ENCODE measurements around the gene UQCR11.

UQCR11 gene

GRCh38 chr19:1591421-1592023 is 13.7 kb downstream of the UQCR11 start:
- DNase-seq (ENCODE audit: low read depth in 2 of 2): no peak

DNA sequence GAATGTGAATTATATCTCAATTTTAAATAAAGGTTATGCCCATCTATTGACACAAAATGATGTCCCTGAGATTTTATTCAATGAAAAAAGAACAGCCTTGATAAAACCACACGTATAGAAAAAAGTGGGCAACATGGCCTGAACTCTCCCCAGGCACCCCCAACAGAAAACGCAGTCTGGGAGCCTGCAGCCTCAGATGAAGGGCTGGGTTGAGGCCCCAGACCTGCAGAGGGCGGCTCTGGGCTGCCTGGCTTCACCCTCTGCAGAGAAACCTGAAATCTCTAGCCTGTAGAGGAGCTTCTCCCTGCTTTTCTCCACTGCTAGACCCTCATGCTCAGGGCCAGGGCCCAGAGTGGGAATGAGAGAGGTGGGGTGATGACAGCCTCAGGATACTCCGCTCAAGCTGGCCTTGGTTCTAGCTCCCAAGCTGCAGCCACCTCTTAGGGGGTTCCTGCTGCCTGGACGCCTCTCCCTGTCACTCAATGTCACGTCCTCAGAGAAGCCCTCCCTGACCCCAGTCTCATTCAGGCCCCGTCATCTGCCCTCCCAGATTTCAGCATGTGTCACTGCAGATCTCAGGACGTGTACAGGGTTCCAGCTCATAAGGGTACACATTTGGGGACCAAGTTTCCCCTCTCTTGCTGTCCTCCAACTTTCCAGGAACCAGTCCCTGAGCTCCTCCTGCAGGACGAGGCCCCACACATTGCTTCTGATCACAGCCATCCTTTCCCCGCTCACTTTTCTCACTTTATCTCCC is 14.4 kb downstream of the UQCR11 start:
- DNase-seq (ENCODE audit: low read depth in 2 of 2): no peak

DNA sequence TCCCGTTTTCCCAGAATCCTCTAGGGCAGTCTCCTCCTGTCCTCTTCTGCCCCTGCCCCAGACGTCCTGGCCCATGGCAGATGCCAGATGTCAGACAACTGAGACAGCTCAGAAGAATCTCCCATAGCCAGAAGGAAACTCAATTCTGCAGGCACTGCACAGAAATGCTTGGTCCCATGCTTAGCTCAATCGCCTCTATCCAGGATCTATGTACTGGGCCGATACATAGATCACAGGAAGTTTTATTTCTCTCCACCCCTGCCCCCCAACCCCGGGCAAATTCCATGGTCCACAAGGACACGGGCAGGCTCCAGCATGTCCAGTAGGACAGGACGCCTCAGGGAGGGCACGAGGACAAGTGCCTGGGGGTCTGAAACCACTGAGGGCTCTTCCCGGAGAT is 17.4 kb downstream of the UQCR11 start:
- DNase-seq (ENCODE audit: low read depth in 2 of 2): no peak

DNA sequence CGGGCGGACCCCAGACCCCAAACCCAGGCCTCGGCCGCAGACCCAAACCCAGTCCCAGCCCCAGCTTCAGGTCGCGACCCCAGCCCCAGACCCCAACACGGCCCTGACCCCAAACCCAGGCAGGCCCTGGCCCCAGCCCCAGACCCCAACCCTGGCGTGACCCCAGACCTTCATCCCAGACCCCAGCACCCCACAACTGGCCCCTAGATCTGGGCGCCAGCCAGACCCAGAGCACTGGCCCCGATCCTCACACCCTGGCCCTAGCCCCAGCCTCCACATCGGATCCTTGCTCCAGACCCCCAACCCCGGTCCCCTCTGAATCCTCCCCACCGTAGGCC is 20.1 kb downstream of the UQCR11 start:
- DNase-seq (ENCODE audit: low read depth in 2 of 2): no peak

- DNase-seq (ENCODE audit: low read depth in 2 of 2): no peak
Observed at GRCh38 chr19:1584500-1585242, 20.6 kb downstream of the UQCR11 start.

GRCh38 chr19:1582201-1582600 is 23.1 kb downstream of the UQCR11 start:
- DNase-seq (ENCODE audit: low read depth in 2 of 2): no peak

DNA sequence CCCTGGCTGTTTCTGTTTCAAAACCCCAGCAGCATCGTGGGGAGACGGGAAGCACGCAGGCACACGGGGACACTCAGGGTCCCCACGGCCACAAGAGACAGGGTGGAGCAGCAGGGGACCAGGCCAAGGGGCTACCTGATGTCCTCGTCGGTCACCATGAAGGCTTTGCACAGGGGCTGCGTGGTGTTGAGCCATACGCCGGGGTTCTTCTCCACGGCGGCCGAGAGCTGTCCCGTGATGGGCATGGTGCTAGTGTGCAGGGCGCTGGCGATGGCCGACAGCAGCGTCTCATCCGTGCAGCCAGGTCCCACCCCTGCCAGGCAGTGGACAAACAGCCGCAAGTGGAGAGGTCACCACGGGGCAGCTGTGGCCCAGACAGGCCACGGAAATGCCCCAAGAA is 24.3 kb downstream of the UQCR11 start:
- DNase-seq (ENCODE audit: low read depth in 2 of 2): no peak

- DNase-seq (ENCODE audit: low read depth in 2 of 2): no peak
Observed at GRCh38 chr19:1580382-1580781, 24.9 kb downstream of the UQCR11 start.

GRCh38 chr19:1579222-1579621 is 26.0 kb downstream of the UQCR11 start:
- DNase-seq (ENCODE audit: low read depth in 2 of 2): no peak

GRCh38 chr19:1577929-1578618 is 27.2 kb downstream of the UQCR11 start:
- DNase-seq (ENCODE audit: low read depth in 2 of 2): no peak

GRCh38 chr19:1577090-1577928 is 28.0 kb downstream of the UQCR11 start:
- no peak for DNase-seq (ENCODE audit: low read depth in 2 of 2)

GRCh38 chr19:1576242-1577089 is 28.8 kb downstream of the UQCR11 start:
- no peak for DNase-seq (ENCODE audit: low read depth in 2 of 2)

- no peak for DNase-seq (ENCODE audit: low read depth in 2 of 2)
Observed at GRCh38 chr19:1575323-1576241, 29.7 kb downstream of the UQCR11 start.

DNA sequence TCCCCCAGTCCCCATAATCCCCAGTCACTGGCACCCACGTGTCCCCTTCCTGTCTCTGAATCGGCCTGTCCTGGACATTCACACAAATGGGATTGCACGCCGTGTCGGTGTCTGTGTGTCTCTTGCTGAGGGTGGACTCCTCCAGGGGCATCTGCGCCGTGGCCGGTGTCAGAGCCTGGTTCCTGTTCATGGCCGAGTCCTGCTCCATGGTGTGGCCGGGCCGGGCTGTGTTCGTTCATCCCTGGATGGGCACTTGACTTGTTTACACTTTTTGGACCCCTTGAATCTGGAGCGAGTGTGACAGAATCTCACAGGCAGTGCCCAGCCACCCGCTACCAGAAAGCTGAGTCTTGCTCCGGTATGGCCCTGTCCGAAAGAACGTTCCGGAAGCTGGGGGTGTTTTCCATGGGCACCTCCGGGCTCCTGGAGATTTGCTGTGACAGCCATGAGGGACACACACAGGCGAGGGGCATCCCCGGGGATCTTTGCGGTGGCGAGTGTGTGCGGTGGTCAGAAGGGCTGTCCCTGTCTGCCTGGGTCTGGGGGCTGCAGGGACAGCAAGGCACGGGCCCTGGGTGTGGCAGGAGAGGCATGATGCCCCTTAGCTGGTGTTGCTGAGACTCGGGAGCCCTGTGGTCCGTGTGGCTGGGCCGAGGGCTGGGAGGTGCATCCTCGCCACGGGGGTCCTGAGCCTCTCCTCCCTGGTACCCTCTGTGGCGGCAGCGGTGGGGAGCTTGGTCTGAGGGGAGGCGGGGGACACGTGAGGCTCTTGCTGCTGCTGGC is 30.7 kb downstream of the UQCR11 start:
- no peak for DNase-seq (ENCODE audit: low read depth in 2 of 2)

DNA sequence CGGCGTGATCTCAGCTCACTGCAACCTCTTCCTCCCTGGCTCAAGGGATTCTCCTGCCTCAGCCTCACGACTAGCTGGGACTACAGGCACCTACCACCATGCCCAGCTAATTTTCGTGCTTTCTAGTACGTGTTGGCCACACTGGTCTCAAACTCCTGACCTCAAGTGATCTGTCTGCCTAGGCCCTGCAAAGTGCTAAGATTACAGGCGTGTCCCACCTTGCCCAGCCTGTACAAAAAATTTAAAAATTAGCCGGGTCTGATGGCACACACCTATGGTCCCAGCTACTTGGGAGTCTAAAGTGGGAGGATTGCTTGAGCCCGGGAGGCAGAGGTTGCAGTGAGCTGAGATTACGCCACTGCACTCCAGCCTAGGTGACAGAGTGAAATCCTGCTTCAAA is 32.5 kb downstream of the UQCR11 start:
- no peak for DNase-seq (ENCODE audit: low read depth in 2 of 2)

- DNase-seq (ENCODE audit: low read depth in 2 of 2): no peak
Observed at GRCh38 chr19:1571358-1571757, 33.9 kb downstream of the UQCR11 start.

GRCh38 chr19:1570836-1571235 is 34.4 kb downstream of the UQCR11 start:
- no peak for DNase-seq (ENCODE audit: low read depth in 2 of 2)

- no peak for DNase-seq (ENCODE audit: low read depth in 2 of 2)
Observed at GRCh38 chr19:1569997-1570396, 35.3 kb downstream of the UQCR11 start.
